ENCODE results near the gene PCSK1.
"Not testable (repeated sequence)": the region's sequence is repeated elsewhere in the genome, so short reads cannot be mapped to it uniquely, and the experiment has no call there.

PCSK1 gene

GRCh38 chr5:96402500-96402899 lies 30.5 kb downstream of the PCSK1 start:
- Mint-ChIP-seq H3K4me1 (no peaks in the 10 kb centered on the region), H3K9me3 (no peaks in the 10 kb centered on the region), H3K36me3 (no peaks in the 10 kb centered on the region), H3K27ac (no peak overlapping the region), H3K27me3 (no peaks in the 10 kb centered on the region), H3K4me3 (no peak overlapping the region)
- ATAC-seq, result no peak

- no peaks in the 10 kb centered on the region for H3K27me3 Mint-ChIP-seq
- no peak for ATAC-seq
- H3K4me3 Mint-ChIP-seq, result no peak overlapping the region
- H3K27ac Mint-ChIP-seq, result no peak overlapping the region
- no peaks in the 10 kb centered on the region for H3K36me3 Mint-ChIP-seq
- peaks cover 3% of the 10 kb centered on the region for H3K9me3 Mint-ChIP-seq
- H3K4me1 Mint-ChIP-seq, result no peaks in the 10 kb centered on the region
Measured at GRCh38 chr5:96396878-96397277, 36.2 kb downstream of the PCSK1 start.

- not testable (repeated sequence) for H3K4me3 Mint-ChIP-seq, H3K27ac Mint-ChIP-seq, H3K4me1 Mint-ChIP-seq
Measured at GRCh38 chr5:96395295-96395694, 37.8 kb downstream of the PCSK1 start.

GRCh38 chr5:96391921-96392320 lies 41.1 kb downstream of the PCSK1 start:
- peaks cover 3% of the 10 kb centered on the region for H3K9me3 Mint-ChIP-seq
- no peaks in the 10 kb centered on the region for H3K4me1 Mint-ChIP-seq
- peaks cover 8% of the 10 kb centered on the region for H3K27me3 Mint-ChIP-seq
- no peak overlapping the region for H3K4me3 Mint-ChIP-seq
- no peak for ATAC-seq
- H3K27ac Mint-ChIP-seq, result no peak overlapping the region
- no peaks in the 10 kb centered on the region for H3K36me3 Mint-ChIP-seq

More at GRCh38 chr5:96395295-96395694, 37.8 kb downstream of the PCSK1 start:
- not testable (repeated sequence) for ATAC-seq, H3K27me3 Mint-ChIP-seq, H3K36me3 Mint-ChIP-seq, H3K9me3 Mint-ChIP-seq

GRCh38 chr5:96388176-96388575 lies 44.9 kb downstream of the PCSK1 start:
- H3K9me3 Mint-ChIP-seq, result no peaks in the 10 kb centered on the region
- ATAC-seq, result no peak
- H3K4me3 Mint-ChIP-seq, result no peak overlapping the region
- H3K27me3 Mint-ChIP-seq, result peaks cover 8% of the 10 kb centered on the region
- no peaks in the 10 kb centered on the region for H3K4me1 Mint-ChIP-seq
- H3K36me3 Mint-ChIP-seq, result no peaks in the 10 kb centered on the region
- no peak overlapping the region for H3K27ac Mint-ChIP-seq

GRCh38 chr5:96387616-96388015 lies 45.4 kb downstream of the PCSK1 start:
- no peaks in the 10 kb centered on the region for H3K4me1 Mint-ChIP-seq
- peaks cover 8% of the 10 kb centered on the region for H3K27me3 Mint-ChIP-seq
- H3K36me3 Mint-ChIP-seq, result no peaks in the 10 kb centered on the region
- ATAC-seq, result no peak
- no peak overlapping the region for H3K4me3 Mint-ChIP-seq
- no peaks in the 10 kb centered on the region for H3K9me3 Mint-ChIP-seq
- H3K27ac Mint-ChIP-seq, result no peak overlapping the region

GRCh38 chr5:96385538-96385937 lies 47.5 kb downstream of the PCSK1 start:
- no peaks in the 10 kb centered on the region for H3K36me3 Mint-ChIP-seq
- H3K27ac Mint-ChIP-seq, result no peak overlapping the region
- no peaks in the 10 kb centered on the region for H3K4me1 Mint-ChIP-seq
- H3K9me3 Mint-ChIP-seq, result no peaks in the 10 kb centered on the region
- H3K27me3 Mint-ChIP-seq, result peaks cover 8% of the 10 kb centered on the region
- no peak for ATAC-seq
- H3K4me3 Mint-ChIP-seq, result no peak overlapping the region

GRCh38 chr5:96384353-96384752 lies 48.7 kb downstream of the PCSK1 start:
- no peak overlapping the region for H3K4me3 Mint-ChIP-seq
- peaks cover 4% of the 10 kb centered on the region for H3K27me3 Mint-ChIP-seq
- no peaks in the 10 kb centered on the region for H3K9me3 Mint-ChIP-seq
- no peaks in the 10 kb centered on the region for H3K36me3 Mint-ChIP-seq
- no peak for ATAC-seq
- H3K4me1 Mint-ChIP-seq, result no peaks in the 10 kb centered on the region
- H3K27ac Mint-ChIP-seq, result no peak overlapping the region

GRCh38 chr5:96381526-96381925 lies 51.5 kb downstream of the PCSK1 start:
- Mint-ChIP-seq H3K36me3 (no peaks in the 10 kb centered on the region), H3K27ac (no peak overlapping the region), H3K27me3 (no peaks in the 10 kb centered on the region), H3K4me3 (no peak overlapping the region), H3K9me3 (no peaks in the 10 kb centered on the region), H3K4me1 (no peaks in the 10 kb centered on the region)
- ATAC-seq, result no peak

GRCh38 chr5:96379896-96380295 lies 53.2 kb downstream of the PCSK1 start:
- Mint-ChIP-seq H3K27ac (no peak overlapping the region), H3K36me3 (no peaks in the 10 kb centered on the region), H3K4me1 (no peaks in the 10 kb centered on the region), H3K9me3 (no peaks in the 10 kb centered on the region), H3K4me3 (no peak overlapping the region), H3K27me3 (no peaks in the 10 kb centered on the region)
- no peak for ATAC-seq

GRCh38 chr5:96377597-96377996 lies 55.5 kb downstream of the PCSK1 start:
- Mint-ChIP-seq H3K36me3 (no peaks in the 10 kb centered on the region), H3K4me3 (no peak overlapping the region), H3K9me3 (no peaks in the 10 kb centered on the region), H3K27ac (no peak overlapping the region), H3K27me3 (peaks cover 14% of the 10 kb centered on the region), H3K4me1 (no peaks in the 10 kb centered on the region)
- ATAC-seq, result no peak

GRCh38 chr5:96377167-96377566 lies 55.9 kb downstream of the PCSK1 start:
- H3K9me3 Mint-ChIP-seq, result no peaks in the 10 kb centered on the region
- H3K36me3 Mint-ChIP-seq, result no peaks in the 10 kb centered on the region
- H3K4me1 Mint-ChIP-seq, result no peaks in the 10 kb centered on the region
- H3K4me3 Mint-ChIP-seq, result no peak overlapping the region
- H3K27me3 Mint-ChIP-seq, result peaks cover 16% of the 10 kb centered on the region
- ATAC-seq, result no peak
- no peak overlapping the region for H3K27ac Mint-ChIP-seq

GRCh38 chr5:96374653-96375052 lies 58.4 kb downstream of the PCSK1 start:
- H3K9me3 Mint-ChIP-seq, result no peaks in the 10 kb centered on the region
- H3K36me3 Mint-ChIP-seq, result no peaks in the 10 kb centered on the region
- peaks cover 20% of the 10 kb centered on the region for H3K27me3 Mint-ChIP-seq
- no peak for ATAC-seq
- no peaks in the 10 kb centered on the region for H3K4me1 Mint-ChIP-seq
- no peak overlapping the region for H3K27ac Mint-ChIP-seq
- H3K4me3 Mint-ChIP-seq, result no peak overlapping the region

GRCh38 chr5:96373381-96373733 lies 59.7 kb downstream of the PCSK1 start:
- Mint-ChIP-seq H3K36me3 (no peaks in the 10 kb centered on the region), H3K4me1 (no peaks in the 10 kb centered on the region), H3K27ac (no peak overlapping the region), H3K9me3 (no peaks in the 10 kb centered on the region), H3K27me3 (peaks cover 26% of the 10 kb centered on the region), H3K4me3 (no peak overlapping the region)
- ATAC-seq, result no peak

GRCh38 chr5:96372726-96373380 lies 60.2 kb downstream of the PCSK1 start:
- H3K9me3 Mint-ChIP-seq, result no peaks in the 10 kb centered on the region
- peaks cover 31% of the 10 kb centered on the region for H3K27me3 Mint-ChIP-seq
- H3K36me3 Mint-ChIP-seq, result no peaks in the 10 kb centered on the region
- no peak overlapping the region for H3K27ac Mint-ChIP-seq
- no peak for ATAC-seq
- H3K4me3 Mint-ChIP-seq, result no peak overlapping the region
- no peaks in the 10 kb centered on the region for H3K4me1 Mint-ChIP-seq

GRCh38 chr5:96370976-96371375 lies 62.1 kb downstream of the PCSK1 start:
- Mint-ChIP-seq H3K27ac (no peak overlapping the region), H3K9me3 (no peaks in the 10 kb centered on the region), H3K4me1 (no peaks in the 10 kb centered on the region), H3K36me3 (no peaks in the 10 kb centered on the region), H3K4me3 (no peak overlapping the region), H3K27me3 (peaks cover 34% of the 10 kb centered on the region)
- no peak for ATAC-seq

- H3K36me3 Mint-ChIP-seq, H3K27ac Mint-ChIP-seq, H3K9me3 Mint-ChIP-seq, ATAC-seq, H3K4me1 Mint-ChIP-seq, H3K4me3 Mint-ChIP-seq: not testable (repeated sequence)
- peaks cover 29% of the 10 kb centered on the region for H3K27me3 Mint-ChIP-seq
Measured at GRCh38 chr5:96367337-96367736, 65.7 kb downstream of the PCSK1 start.
